HG02623 (cell line): Measurements from ENCODE around the gene NCAPD3.
"Not testable (repeated sequence)": the region's sequence is repeated elsewhere in the genome, so short reads cannot be mapped to it uniquely, and the experiment has no call there.

Source experiments
- ATAC-seq: cut with Tn5 transposase; IDR thresholded peaks from one replicate; pipeline ENCODE4 v1.9.1; 2021; ENCODE audit warnings: moderate library complexity; ENCODE audit not compliant: unreplicated experiment

The NCAPD3 gene

GRCh38 chr11:134223836-134224709 is at the start of gene NCAPD3, which contains the start of gene VPS26B:
NCAPD3 (minus strand) TSS chr11:134223967; CDS start chr11:134223926, 41 bp downstream.
VPS26B (plus strand) TSS chr11:134224671; CDS start chr11:134225123, 452 bp downstream.
- ATAC-seq, result peak; percentile 70

GRCh38 chr11:134273317-134273712 is 49.5 kb upstream of the NCAPD3 start:
- no peak for ATAC-seq

GRCh38 chr11:134272381-134273316 is 48.9 kb upstream of the NCAPD3 start:
- ATAC-seq, result no peak

GRCh38 chr11:134271978-134272377 is 48.2 kb upstream of the NCAPD3 start:
- ATAC-seq, result no peak

DNA sequence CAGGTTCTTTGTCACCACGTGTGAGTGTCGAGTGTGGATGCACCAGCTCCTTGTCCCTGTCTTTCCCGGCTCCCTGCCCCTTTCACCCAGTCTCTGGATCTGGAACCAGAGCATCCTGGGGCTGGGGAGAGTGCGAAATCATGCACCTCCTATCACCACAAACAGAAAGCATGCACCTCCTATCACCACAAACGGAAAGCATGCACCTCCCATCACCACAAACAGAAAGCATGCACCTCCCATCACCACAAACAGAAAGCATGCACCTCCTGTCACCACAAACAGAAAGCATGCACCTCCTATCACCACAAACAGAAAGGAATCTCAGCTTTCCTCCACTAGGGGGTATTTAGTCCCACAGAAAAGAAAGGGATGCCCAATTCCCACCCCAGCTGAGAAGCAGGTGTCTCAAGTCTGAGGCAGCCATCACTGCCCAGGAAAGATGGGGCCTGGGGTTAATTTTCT is 46.5 kb upstream of the NCAPD3 start:
- ATAC-seq, result no peak

DNA sequence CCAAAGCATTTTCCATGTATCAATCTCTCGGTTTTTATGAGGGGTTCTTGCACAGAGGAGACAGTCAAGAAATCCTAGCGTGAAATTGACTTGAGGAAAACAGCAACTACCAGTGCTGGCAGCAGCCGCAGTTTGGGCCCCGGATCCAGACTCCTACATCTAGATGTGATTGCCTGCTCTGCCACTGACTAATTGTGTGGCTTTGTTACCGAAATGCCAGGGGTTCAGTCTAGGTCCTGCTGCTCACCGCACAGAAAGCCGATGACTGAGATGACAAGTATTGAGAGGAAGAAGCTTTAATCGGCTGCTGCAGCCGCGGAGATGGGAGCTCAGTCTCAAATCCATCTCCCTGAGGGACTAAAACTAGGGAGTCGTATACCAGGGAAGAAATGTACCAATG is 44.2 kb upstream of the NCAPD3 start:
- ATAC-seq, result no peak

- no peak for ATAC-seq
These were observed 43.7 kb upstream of the NCAPD3 start for GRCh38 chr11:134267461-134267860.

- no peak for ATAC-seq
These were observed 43.1 kb upstream of the NCAPD3 start for GRCh38 chr11:134266841-134267251.

DNA sequence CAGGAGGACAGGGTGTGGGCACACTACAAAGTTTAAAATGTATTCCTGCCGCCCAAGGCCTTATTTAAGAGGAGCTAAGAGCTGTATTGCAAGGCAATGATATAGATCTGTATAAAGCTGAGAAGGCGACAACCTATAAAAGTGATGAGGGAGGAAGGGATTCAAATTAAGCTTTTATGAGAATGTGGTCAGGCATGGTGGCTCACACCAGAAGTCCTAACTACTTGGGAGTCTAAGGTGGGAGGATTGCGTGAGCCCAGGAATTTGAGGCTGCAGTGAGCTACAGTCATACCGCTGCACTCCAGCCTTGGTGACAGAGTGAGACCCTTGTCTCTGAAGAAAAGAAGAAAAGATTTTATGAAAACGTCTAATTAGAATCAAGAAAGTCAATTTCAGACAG is 42.7 kb upstream of the NCAPD3 start:
- ATAC-seq, result no peak

- ATAC-seq, result no peak
These were observed 41.4 kb upstream of the NCAPD3 start for GRCh38 chr11:134264966-134265764.

- no peak for ATAC-seq
These were observed 38.1 kb upstream of the NCAPD3 start for GRCh38 chr11:134261626-134262488.

- no peak for ATAC-seq
These were observed 37.2 kb upstream of the NCAPD3 start for GRCh38 chr11:134260983-134261382.

DNA sequence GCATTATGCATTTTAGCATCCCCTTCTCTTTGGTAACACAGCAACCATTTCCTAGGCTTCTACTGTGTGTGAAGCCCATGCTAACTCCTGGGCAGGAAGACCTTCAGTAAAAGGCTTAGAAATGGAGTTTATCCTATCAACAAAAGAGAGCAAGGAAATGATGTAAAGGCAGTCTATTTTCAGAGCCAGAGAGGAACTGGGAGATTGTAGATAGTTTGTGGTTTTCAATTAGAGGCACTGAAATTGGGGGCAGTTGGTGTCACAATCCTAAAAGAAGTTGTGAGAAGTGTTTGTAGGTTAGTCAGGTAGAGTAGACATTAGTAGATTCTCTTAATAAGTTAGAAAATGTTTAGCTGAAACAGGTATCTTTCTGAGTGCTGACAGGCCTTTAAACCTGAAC is 36.7 kb upstream of the NCAPD3 start:
- no peak for ATAC-seq

DNA sequence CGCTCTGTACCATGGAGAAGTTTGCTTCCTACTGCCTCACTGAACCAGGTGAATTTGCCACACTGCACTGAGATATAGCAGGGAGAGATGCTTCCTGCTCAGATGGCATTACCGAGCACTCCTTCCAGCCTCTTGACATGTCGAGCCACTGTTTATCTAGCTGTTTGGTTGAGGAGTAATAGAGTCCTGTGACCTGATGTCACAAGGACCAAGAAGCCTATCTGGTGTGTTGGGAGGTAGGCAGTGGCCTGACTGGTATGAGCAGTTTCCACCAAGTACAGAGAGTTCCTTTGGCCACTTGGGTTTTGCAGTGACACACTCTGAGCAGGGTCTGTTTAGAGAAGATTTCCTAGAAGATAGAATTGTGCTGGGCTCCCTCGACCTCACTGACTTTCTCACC is 34.8 kb upstream of the NCAPD3 start:
- no peak for ATAC-seq

- no peak for ATAC-seq
These were observed 33.3 kb upstream of the NCAPD3 start for GRCh38 chr11:134257101-134257500.

DNA sequence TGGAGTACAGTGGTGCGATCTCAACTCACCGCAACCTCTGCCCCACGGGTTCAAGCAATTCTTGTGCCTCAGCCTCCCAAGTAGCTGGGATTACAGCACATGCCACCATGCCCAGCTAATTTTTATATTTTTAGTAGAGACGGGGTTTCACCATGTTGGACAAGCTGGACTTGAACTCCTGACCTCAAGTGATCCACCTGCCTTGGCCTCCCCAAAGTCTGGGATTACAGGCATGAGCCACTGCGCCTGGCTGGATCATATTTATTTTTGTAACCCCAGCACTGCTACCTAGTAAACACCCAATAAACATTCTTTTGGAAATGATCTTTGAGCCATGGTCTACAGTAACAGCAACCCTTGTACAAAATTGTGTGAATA is 31.4 kb upstream of the NCAPD3 start:
- not testable (repeated sequence) for ATAC-seq

GRCh38 chr11:134254433-134255183 is 30.8 kb upstream of the NCAPD3 start:
- no peak for ATAC-seq

GRCh38 chr11:134253188-134253993 is 29.6 kb upstream of the NCAPD3 start, which contains the start of the genes ACAD8 and THYN1:
ACAD8 (plus strand) TSS chr11:134253568; CDS start chr11:134253601, 33 bp downstream.
THYN1 (minus strand) TSS chr11:134253352; CDS start chr11:134252882, 470 bp downstream.
- peak; percentile 99 for ATAC-seq
